GM12865 (cell line): Measurements from ENCODE around the gene DPM1.

ENCODE experiments used
- DNase-seq: peaks from one replicate; pipeline ENCODE4 v3.0.0; 2010; ENCODE audit warnings: low read depth
- H3K4me3 ChIP-seq: 2 replicates; pipeline ENCODE4 v1.5.1; 2011; ENCODE audit warnings: mild to moderate bottlenecking, low read depth, low read length, control low read depth
- CTCF ChIP-seq: IDR thresholded peaks from 2 replicates; pipeline ENCODE4 v1.5.1; 2011; ENCODE audit warnings: low read length, control low read depth, low read depth, inconsistent platforms; ENCODE audit not compliant: insufficient read depth; ENCODE audit errors: missing control alignments

DPM1 gene

GRCh38 chr20:50926530-50926929, 31.8 kb downstream of the DPM1 start:
- no peak overlapping the region for H3K4me3 ChIP-seq

GRCh38 chr20:50924261-50924920, 33.9 kb downstream of the DPM1 start:
- DNase-seq, result no peak
- H3K4me3 ChIP-seq, result no peak overlapping the region
- TF ChIP-seq CTCF, result no peak

More at GRCh38 chr20:50926530-50926929, 31.8 kb downstream of the DPM1 start:
- DNase-seq, result no peak
- TF ChIP-seq CTCF, result no peak

- H3K4me3 ChIP-seq, result no peak overlapping the region
- no peak for DNase-seq
- no peak for TF ChIP-seq CTCF
These were observed 36.4 kb downstream of the DPM1 start for GRCh38 chr20:50921803-50922501.

- no peak for TF ChIP-seq CTCF
- DNase-seq, result no peak
- no peak overlapping the region for H3K4me3 ChIP-seq
These were observed 37.3 kb downstream of the DPM1 start for GRCh38 chr20:50920997-50921396.

GRCh38 chr20:50919567-50919966, 38.8 kb downstream of the DPM1 start:
- no peak overlapping the region for H3K4me3 ChIP-seq
- no peak for DNase-seq
- TF ChIP-seq CTCF, result no peak

- no peak for TF ChIP-seq CTCF
- H3K4me3 ChIP-seq, result no peak overlapping the region
- no peak for DNase-seq
These were observed 39.9 kb downstream of the DPM1 start for GRCh38 chr20:50918403-50918802.
